ENCODE results near the gene SHF. TPM values are rescaled to one million over a fixed set of nuclear protein-coding genes. Genes with fewer than 3 reads are reported as not detected.

The SHF gene
- total RNA-seq, 1 experiment from 2014 or later: 0.44 TPM

- no peak overlapping the region for H3K4me3 Mint-ChIP-seq (ENCODE audit: unreplicated experiment)
- H3K36me3 Mint-ChIP-seq (ENCODE audit: insufficient read depth, unreplicated experiment): no peaks in the 10 kb centered on the region
- no peak overlapping the region for H3K27ac Mint-ChIP-seq (ENCODE audit: low read depth, unreplicated experiment)
- DNase-seq (ENCODE audit: unreplicated experiment): peak; percentile 64
- ChIA-PET POLR2A (interaction anchor here (1.1 to 2.3 kb wide), 5 partner anchors 11 to 21 kb away, joined by 3 to 9 read pairs (median 6); no protein-coding TSS in a partner anchor), CTCF (interaction anchor here (0.7 to 7.3 kb wide), 7 partner anchors 11 to 311 kb away, joined by 3 to 44 read pairs (median 4); no protein-coding TSS in a partner anchor)
- no peaks in the 10 kb centered on the region for H3K9me3 Mint-ChIP-seq (ENCODE audit: unreplicated experiment)
- no peaks in the 10 kb centered on the region for H3K27me3 Mint-ChIP-seq (ENCODE audit: insufficient read depth, unreplicated experiment)
- intact Hi-C loops (cut with micrococcal nuclease): no loop called here
- H3K4me1 Mint-ChIP-seq (ENCODE audit: insufficient read depth, unreplicated experiment): peaks cover 13% of the 10 kb centered on the region
- TF ChIP-seq CTCF (IDR thresholded peaks at IDR 0.05; ENCODE audit: unreplicated experiment): peak; percentile 52
- BruUV-seq (replicated peaks): no TSS peak
These were observed 8.4 kb downstream of the SHF start for GRCh38 chr15:45179221-45179985.

GRCh38 chr15:45177285-45177684 lies 10.5 kb downstream of the SHF start:
- no peak overlapping the region for H3K4me3 Mint-ChIP-seq (ENCODE audit: unreplicated experiment)
- ChIA-PET POLR2A (interaction anchor here (1.4 kb wide), 1 partner anchor 14 kb away, joined by 6 read pairs; no protein-coding TSS in a partner anchor), CTCF (interaction anchor here (0.5 to 7.3 kb wide), 7 partner anchors 8 to 200 kb away, joined by 3 to 44 read pairs (median 3); no protein-coding TSS in a partner anchor)
- H3K27me3 Mint-ChIP-seq (ENCODE audit: insufficient read depth, unreplicated experiment): no peaks in the 10 kb centered on the region
- H3K9me3 Mint-ChIP-seq (ENCODE audit: unreplicated experiment): no peaks in the 10 kb centered on the region
- peaks cover 8% of the 10 kb centered on the region for H3K4me1 Mint-ChIP-seq (ENCODE audit: insufficient read depth, unreplicated experiment)
- H3K27ac Mint-ChIP-seq (ENCODE audit: low read depth, unreplicated experiment): no peak overlapping the region
- DNase-seq (ENCODE audit: unreplicated experiment): no peak
- no peaks in the 10 kb centered on the region for H3K36me3 Mint-ChIP-seq (ENCODE audit: insufficient read depth, unreplicated experiment)
- no TSS peak for BruUV-seq (replicated peaks)
- no peak for TF ChIP-seq CTCF (IDR thresholded peaks at IDR 0.05; ENCODE audit: unreplicated experiment)
- intact Hi-C loops (cut with micrococcal nuclease): no loop called here

- no peaks in the 10 kb centered on the region for H3K36me3 Mint-ChIP-seq (ENCODE audit: insufficient read depth, unreplicated experiment)
These were observed 13.2 kb downstream of the SHF start for GRCh38 chr15:45174577-45174976.

More at GRCh38 chr15:45174577-45174976, 13.2 kb downstream of the SHF start:
- H3K4me3 Mint-ChIP-seq (ENCODE audit: unreplicated experiment): no peak overlapping the region
- intact Hi-C loops (cut with micrococcal nuclease): no loop called here
- H3K27me3 Mint-ChIP-seq (ENCODE audit: insufficient read depth, unreplicated experiment): no peaks in the 10 kb centered on the region
- no peak for TF ChIP-seq CTCF (IDR thresholded peaks at IDR 0.05; ENCODE audit: unreplicated experiment)
- H3K9me3 Mint-ChIP-seq (ENCODE audit: unreplicated experiment): no peaks in the 10 kb centered on the region
- ChIA-PET POLR2A (no interaction called here), CTCF (interaction anchor here (2.1 kb wide), 1 partner anchor 30 kb away, joined by 6 read pairs; no protein-coding TSS in a partner anchor)
- BruUV-seq (replicated peaks): no TSS peak
- DNase-seq (ENCODE audit: unreplicated experiment): no peak
- H3K4me1 Mint-ChIP-seq (ENCODE audit: insufficient read depth, unreplicated experiment): no peaks in the 10 kb centered on the region
- H3K27ac Mint-ChIP-seq (ENCODE audit: low read depth, unreplicated experiment): no peak overlapping the region

All from MCF 10A (cell line).